Colon (tissue), 2 donors: ENCODE data around the gene ALOX5.
"Not testable (repeated sequence)": the region's sequence is repeated elsewhere in the genome, so short reads cannot be mapped to it uniquely, and the experiment has no call there.

Experiments
- FAIRE-seq: peaks from 2 replicates; lab custom pipeline; 2012; peaks lifted over from hg19 to GRCh38; lab: Jason Lieb, UNC
- donor health status: control.
- donor health status: control.

ALOX5 gene

GRCh38 chr10:45404770-45405120 is 30.7 kb downstream of the ALOX5 start:
- no peak for FAIRE-seq

DNA sequence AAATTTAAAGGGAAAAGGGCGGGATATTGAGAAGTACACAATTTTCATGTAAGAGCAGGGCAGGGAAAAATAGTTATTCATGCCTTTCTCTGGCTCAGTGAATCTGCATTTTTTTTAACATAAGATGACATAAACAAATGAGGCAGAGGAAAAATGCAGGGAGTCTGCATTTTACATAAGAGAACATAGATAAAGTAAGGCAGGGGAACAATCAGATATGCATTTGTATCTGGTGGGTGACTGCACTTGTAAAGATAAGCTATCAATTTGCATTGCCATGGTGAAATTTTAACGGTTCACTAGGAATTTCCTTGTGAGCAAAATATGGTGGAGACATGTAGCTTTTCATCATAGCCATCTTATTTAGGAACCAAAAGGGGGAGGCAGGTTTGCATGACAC is 33.5 kb downstream of the ALOX5 start:
- no peak for FAIRE-seq

- no peak for FAIRE-seq
Measured at GRCh38 chr10:45408421-45409319, 34.7 kb downstream of the ALOX5 start.

DNA sequence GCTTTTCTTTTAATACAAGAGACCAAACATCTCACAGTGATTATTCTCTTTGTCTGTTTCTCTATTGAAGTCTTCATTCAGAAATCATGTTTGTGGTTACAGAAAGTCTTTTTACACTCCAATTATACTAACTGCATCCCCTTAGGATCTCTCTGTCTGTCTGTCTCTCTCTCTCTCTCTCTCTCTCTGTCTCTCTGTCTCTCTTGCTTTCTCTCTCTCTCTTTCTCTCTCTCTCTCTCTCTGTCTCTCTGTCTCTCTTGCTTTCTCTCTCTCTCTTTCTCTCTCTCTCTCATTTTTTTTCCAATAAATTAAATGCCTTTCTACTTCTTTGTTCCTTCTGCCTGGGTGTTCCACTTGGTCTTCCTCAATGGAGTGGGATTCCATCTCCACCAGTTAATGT is 35.3 kb downstream of the ALOX5 start:
- FAIRE-seq = not testable (repeated sequence)

DNA sequence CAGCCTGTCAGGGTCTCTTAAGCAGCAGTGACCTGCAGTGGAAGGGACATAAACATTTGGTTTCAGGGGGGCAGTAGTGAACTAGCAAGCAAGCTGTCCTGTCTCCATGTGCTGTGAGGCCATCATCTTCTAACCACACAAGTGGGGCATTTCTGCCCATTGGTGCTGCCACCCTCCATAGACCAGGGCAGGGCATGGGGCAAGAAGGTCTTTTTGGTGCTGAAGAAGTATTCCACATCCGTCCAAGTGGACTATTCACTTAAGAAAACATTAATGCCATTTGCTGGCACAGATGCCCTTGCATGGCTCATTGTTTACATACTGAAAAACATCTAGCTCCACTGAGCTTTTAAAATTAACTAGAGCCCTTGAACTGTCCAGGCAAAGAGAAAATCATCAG is 35.8 kb downstream of the ALOX5 start:
- no peak for FAIRE-seq

GRCh38 chr10:45410489-45410806 is 36.4 kb downstream of the ALOX5 start:
- FAIRE-seq = no peak

DNA sequence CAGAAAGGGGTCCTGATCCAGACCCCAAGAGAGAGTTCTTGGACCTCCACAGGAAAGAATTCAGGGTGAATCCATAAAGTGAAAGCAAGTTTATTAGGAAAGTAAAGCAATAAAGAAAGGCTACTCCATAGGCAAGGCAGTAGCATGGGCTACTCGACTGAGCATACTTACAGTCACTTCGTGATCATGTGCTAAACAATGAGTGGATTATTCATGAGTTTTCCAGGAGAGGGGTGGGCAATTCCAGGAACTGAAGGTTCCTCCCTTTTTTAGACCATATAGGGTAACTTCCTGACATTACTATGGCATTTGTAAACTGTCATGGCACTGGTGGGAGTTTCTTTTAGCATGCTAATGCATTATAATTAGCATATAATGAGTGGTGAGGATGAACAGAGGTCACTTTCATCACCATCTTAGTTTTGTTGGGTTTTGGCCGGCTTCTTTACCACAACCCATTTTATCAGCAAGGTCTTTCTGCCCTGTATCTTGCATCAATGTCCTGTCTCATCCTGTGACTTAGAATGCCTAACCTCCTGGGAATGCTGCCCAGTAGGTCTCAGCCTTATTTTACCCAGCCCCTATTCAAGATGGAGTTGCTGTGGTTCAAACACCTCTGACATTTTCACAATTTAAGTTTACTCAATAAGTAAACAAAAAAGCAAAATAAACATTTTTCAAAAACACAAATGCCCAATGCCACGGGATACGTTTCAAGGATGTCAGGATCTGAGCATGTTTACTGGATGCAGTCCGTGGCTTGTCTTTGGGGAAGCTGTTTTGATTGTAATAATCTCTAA is 37.0 kb downstream of the ALOX5 start:
- FAIRE-seq = no peak

- FAIRE-seq = no peak
Measured at GRCh38 chr10:45411607-45411940, 37.6 kb downstream of the ALOX5 start.

- not testable (repeated sequence) for FAIRE-seq
Measured at GRCh38 chr10:45415062-45415461, 41.0 kb downstream of the ALOX5 start.

DNA sequence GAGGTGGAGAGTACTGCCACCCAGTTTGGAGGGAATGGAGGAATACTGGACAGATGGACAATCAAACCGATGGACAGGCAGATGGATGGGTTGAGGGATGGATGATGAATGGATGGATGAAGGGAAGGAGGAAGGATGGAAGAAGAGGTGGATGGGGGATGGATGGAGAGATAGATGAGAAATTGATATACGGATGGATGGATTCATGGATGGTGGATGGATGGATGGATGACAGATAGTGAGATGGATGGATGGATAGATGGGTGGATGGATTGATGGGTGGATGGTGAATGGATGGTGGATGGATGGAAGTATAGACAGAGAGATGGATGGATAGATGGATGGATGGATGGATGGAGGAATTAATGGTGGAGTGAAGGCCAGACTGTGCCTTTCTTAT is 42.6 kb downstream of the ALOX5 start:
- FAIRE-seq = no peak

- no peak for FAIRE-seq
Measured at GRCh38 chr10:45417746-45418145, 43.7 kb downstream of the ALOX5 start.

- no peak for FAIRE-seq
Measured at GRCh38 chr10:45418417-45418848, 44.4 kb downstream of the ALOX5 start.

DNA sequence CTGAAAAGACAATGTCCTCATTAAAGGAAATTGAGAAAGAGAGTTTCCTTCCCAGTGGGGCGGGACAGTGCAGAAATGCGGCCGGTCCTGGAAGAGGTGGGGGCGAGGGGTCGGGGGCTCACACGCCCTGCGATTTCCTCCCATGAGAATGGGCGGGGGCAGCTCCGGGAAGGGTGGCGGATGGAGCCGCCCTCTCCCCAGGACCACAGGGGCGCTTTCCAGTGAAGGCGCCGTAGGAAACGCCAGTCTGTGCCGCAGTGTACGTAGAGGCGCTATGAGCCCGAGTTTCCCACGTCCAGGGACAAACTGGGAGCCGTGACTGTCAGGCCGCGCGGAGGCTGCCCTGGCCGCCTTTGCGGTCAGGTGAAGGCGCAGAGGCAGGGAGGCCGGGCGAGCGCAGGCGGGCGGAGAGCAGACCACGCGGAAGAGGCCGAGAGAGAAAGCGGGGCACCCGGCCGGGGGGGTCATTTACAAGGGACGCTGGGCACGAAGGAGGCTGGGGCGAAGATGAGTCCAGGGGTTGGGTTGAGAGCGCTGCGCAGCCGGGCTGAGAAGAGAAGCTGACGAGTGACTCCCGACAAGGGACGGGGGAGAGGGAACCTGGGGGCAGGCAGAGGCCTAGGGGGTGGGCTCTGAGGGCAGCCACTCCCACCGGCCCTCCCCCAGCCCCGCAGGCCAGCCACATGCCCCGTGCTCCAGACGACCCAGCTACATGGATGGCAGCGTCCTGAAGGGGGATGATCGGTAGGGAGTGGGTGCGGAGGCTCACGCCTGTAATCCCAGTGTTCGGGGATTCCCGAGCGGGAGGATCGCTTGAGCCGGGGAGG is 45.0 kb downstream of the ALOX5 start:
- FAIRE-seq = no peak

GRCh38 chr10:45419676-45420025 is 45.6 kb downstream of the ALOX5 start:
- FAIRE-seq = no peak

DNA sequence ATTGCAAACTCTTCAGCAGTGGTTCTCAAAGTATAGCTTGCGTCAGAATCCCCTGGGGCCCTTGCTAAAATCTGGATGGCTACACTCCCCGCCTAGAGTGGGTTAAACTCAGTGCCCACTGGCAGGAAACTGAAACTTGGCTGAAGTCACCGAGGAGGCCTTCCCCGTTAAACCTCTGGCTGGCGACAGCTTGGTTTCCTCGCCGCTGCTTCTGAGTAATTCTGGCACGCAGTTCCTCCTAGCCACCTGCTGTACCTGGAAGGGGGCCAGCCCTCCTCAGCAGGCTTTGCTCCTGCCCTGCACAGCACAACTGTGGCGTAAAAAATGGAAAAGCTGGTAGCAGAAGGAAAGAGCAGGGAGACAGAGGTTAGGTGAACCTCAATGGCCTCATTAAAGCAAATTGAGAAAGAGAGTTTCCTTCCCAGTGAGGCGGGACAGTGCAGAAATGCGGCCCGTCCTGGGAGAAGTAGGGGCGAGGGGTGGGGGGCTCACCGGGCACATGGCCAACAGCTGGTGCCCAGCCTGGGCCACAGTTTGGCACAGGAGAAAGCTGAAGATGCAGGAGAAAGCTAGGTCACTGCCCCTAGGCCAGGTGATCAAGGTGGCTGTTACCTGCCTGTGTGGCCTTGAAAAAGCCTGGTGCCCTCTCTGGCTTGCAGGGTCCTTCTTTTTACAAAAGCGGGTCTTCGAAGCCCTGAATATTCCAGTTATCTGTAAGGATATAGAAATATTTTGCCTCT is 46.6 kb downstream of the ALOX5 start:
- FAIRE-seq = no peak

- FAIRE-seq = no peak
Measured at GRCh38 chr10:45421221-45422097, 47.4 kb downstream of the ALOX5 start.

DNA sequence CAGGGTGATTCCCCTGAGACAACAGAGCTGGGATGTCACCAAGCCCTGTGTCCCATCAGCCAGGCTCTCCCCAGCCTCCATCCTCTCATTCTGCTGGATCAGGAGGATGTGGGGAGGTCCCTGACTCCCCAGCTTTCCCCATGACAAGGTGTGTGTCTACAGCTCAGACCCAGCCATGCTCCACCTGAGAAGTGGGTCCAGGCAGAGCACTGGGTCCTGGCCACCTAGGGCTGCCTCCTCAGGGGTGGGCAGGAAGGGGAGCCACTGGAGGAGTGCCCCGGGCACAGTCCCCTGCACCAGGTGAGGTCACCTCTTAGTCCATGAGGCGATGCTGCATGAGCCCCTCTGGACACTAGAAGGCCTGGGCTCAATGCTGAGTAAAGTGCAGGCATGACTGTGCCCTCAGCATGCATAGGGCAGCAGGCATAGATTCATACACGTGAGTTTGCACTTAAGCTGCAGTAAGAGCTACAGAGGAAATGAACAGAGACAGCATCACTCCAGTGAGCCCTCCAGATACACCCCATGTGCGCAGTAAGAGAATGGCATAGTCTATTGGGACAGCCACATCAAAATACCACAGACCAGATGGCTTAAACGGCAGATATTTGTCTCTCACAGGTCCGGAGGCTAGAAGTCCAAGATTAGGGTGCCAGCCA is 48.3 kb downstream of the ALOX5 start:
- FAIRE-seq = no peak

- FAIRE-seq = no peak
Measured at GRCh38 chr10:45422866-45423659, 49.0 kb downstream of the ALOX5 start.

DNA sequence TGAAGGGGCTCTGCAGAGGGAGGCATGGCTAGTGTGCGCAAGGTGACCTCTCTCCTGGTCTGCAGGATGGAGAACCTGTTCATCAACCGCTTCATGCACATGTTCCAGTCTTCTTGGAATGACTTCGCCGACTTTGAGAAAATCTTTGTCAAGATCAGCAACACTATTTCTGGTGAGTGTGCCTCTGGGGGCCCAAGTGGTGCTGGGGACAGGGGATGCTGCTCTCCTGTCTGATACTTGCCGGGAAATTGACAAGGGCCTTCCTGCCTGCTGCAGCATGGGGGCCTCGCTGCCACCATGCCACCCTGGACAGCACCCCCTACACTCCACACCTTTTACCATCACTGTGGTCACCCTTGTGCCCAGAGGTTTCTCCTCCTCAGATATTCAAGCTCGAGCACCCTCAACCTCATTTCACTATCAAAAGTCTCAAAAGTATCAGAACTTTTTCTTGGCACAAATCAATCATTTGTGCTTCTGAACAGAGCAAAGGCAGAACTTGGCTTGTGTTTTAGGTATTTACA is 50.0 kb downstream of the ALOX5 start:
- FAIRE-seq = no peak
